Adipose tissue (tissue), 3 donors: ENCODE measurements around the gene ATE1. TPM values are rescaled to one million over a fixed set of nuclear protein-coding genes. Genes with fewer than 3 reads are reported as not detected.

ENCODE experiments used
- H3K27ac ChIP-seq: one replicate; pipeline ENCODE4 v1.5.1; 2013; ENCODE audit warnings: low read depth, low read length
- WGBS, 3 donors: extraction: QIAGEN DNeasy Blood & Tissue Kit; methylation state at CpG; one replicate each; pipeline ENCODE4 v1.1.7; 2013; 5-methylcytosine and 5-hydroxymethylcytosine counted together
- polyA plus RNA-seq, 3 donors: library from polyadenylated mRNA; stranded (reverse); fragments of 200-250 nt; gene quantifications; one replicate each; pipeline ENCODE4 v1.2.3, GENCODE V29; 2013
- donor health status: healthy with polysubstance abuse.
- donor health status: Bipolar disorder and iron deficiency.
- donor health status: healthy.

The ATE1 gene
- polyA plus RNA-seq, 3 donors = 3.0 to 8.6 (median 8.0) TPM

DNA sequence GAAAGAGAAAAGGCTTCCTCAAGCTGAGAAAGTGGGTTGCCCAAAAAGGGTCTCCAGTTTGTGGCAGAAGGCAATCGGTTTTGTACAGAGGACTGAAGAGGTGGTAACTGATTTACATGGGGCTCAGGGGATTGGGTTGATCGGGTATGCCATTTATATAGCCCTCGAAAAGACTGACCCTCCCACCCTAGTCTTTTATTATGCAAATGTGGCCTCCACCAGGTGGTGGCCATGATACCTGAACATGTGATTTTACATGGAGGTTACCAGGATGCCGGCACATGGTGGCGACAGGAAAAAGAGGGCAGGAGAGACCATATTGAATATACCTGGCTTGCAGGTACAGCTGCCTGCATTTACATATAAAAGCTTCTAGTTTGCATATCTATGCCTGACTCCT is 36.7 kb downstream of the ATE1 start:
- H3K27ac ChIP-seq = no peak overlapping the region
- WGBS, 3 donors = 85 to 92% (median 86%) methylated on average over 5 of the region's 5 CpGs

DNA sequence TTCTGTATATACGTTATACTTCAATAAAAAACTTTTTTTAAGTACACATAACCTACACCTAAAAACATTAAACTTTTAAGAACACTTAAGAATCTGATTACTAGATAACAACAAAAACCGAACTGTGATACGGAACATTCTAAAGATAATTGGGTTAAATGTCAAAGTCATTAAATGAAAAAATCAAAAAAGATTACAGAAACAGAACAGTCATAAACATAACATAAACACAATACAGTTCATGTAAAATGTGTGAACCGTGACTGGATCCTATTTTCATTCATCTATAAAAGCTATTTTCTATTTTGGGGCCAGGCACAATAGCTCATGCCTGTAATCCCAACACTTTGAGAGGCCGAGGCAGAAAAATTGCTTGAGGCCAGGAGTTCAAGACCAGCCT is 38.6 kb downstream of the ATE1 start:
- WGBS, 3 donors = 73 to 87% (median 75%) methylated on average over 5 of the region's 5 CpGs
- no peak overlapping the region for H3K27ac ChIP-seq

DNA sequence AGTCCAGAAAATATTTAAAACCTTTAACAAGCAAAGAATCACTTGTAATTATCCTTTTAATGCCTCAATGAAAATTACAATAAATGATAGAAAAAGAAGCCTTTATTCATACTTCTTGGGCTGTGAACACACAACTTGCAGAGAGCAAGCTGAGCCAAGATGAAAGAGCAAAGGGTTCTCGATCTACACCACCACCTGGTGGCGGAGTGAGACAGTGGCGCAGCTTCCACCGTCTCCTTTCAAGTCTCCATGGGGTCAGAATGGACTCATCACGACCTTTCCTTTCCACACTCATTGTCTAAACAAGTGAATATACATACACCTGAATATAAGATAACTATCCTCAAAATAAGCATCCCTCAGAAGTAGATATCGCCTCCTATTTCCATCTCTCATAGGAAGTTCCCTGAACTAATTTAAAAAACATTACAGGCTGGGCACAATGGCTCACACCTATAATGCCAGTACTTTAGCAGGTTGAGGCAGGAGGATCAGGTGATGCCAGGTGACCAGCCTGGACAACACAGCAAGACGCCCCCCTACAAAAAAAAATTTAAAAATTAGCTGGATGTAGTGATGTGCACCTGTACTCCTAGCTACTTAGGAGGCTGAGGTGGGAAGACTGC is 40.7 kb downstream of the ATE1 start:
- no peak overlapping the region for H3K27ac ChIP-seq
- WGBS, 3 donors = 26 to 56% (median 50%) methylated on average over 7 of the region's 7 CpGs

DNA sequence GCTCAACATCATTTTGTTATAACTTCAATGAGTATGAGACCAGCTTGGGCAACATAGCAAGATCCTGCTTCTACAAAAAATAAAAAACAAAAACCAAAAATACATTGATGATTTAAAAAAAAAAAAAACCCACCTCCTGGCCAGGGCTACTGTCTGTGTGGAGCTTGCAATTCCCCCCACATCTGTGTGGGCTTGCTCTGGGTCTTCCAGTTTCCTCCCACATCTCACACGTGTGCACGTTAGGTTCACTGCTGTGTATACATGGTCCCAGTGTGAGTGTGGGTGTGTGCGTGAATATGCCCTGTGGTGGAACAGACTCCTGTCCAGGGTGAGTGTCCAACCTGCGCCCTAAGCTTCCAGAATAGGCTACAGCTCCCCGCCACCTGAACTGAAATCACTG is 41.6 kb downstream of the ATE1 start:
- H3K27ac ChIP-seq = no peak overlapping the region
- WGBS, 3 donors = 81 to 96% (median 82%) methylated on average over 5 of the region's 5 CpGs

DNA sequence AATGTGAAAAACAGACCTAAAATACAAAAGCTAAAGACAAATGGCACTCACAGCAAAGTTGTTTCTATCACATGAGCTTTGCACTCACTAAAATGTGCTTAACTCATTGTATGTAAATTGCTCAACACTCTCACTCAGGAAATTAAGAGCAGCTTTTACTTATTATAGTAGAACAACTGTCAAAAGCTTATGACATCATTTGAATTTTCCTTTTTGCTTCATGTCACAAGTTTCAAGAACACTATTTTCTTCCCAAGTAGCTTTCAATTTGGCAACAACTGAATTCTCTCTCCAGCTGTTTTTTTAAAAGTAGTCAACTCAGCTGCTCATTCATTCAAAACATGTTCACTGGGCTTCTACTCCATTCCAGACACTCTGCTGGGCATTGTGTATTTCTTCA is 46.9 kb downstream of the ATE1 start:
- H3K27ac ChIP-seq = no peak overlapping the region

DNA sequence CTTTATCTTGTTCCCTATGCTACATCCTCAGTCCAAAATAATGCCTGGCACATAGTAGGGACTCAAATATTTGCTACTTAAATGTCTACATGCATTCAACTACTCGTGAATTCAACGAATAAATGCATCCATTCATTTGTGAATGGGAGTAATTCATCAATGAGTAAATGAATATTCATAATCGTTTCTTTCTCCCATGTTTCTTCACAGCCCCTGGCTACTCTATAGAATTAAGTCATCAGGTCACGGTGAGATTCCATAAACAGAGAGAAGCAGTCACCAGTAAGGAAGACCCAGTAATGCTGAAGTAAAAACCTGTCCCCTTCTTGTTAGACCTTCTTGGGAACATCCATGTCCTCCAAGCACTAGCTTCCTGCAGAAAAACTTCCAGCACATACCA is 48.4 kb downstream of the ATE1 start:
- H3K27ac ChIP-seq = no peak overlapping the region
- 92 to 96% (median 93%) methylated on average over 4 of the region's 4 CpGs for WGBS, 3 donors

DNA sequence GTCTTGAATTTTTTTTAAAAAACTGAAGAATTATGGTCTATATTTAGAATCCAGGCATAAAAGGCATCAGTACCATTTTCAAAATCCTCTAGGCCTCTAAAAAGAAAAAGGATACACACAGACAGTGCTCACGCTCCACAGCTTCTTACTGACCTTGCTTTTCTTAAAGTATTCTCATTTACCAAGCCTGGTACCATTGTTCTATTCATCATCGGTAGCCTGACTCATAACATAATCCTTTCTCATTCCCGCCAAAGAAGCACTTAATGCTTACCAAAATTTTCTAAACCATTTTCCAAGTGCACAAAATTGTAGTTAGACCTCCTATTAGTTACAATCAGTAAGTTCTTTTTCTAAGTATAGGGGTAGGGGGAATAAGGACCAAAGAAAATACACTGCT is 54.6 kb downstream of the ATE1 start:
- H3K27ac ChIP-seq = no peak overlapping the region
- 94 to 98% (median 95%) methylated on average over 3 of the region's 3 CpGs for WGBS, 3 donors

DNA sequence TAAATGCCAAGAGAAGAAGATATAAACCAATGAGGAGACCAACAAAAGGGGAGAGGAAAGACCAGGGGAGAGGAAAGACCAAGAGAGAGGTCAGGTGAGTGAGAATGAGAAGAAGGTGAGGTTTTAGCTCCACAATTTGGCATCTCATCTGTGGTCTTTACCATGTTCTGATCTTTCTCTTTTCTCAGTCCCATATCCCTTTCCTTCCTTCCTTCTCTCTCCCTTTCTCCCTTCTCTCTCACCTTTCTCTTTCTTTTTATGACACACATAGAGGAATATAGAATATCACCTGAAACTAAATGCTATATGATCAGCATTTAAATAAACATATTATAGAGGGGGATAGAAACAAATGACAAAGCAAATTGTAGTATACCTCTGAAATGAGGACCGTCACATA is 57.4 kb downstream of the ATE1 start:
- WGBS, 3 donors = 95 to 98% (median 97%) methylated on average over 1 of the region's 1 CpG
- H3K27ac ChIP-seq = no peak overlapping the region

DNA sequence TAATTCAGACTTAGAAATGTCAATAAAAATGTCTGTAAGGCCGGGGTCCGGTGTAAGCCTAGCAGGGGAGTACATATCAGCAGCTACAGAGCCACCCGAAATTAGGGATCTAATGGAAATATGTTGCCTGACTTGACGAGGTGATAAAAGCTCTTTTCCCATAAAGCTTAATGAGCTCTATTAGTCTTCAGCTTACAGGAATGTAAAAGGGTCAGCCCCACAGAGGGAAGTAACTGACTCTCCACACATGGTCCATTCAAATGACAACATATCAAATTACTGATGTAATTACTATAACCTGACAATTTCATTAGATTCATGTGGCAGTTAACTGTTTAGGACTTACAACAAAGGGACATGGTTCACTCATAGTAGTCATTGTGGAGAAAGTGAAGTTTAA is 62.3 kb downstream of the ATE1 start:
- 86 to 94% (median 92%) methylated on average over 4 of the region's 4 CpGs for WGBS, 3 donors
- no peak overlapping the region for H3K27ac ChIP-seq

DNA sequence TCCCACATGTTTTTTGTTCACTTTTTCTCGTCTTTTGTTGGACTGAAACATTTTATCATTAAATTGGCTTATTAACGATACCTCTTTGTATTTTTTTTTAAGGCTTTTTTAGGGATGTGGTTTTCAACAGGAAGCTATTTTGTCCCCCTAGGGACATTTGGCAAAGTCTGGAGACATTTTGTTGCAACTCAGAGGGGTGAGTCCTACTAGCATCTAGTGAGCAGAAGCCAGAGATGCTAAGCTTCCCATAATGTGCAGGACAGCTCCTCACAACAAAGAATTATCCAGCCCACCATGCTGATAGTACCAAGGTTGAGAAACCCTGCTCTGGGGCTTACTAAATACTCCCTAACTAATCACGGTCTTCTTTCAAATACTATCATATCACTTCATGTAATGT is 63.2 kb downstream of the ATE1 start:
- WGBS, 3 donors = 69 to 91% (median 72%) methylated on average over 3 of the region's 3 CpGs
- H3K27ac ChIP-seq = no peak overlapping the region

DNA sequence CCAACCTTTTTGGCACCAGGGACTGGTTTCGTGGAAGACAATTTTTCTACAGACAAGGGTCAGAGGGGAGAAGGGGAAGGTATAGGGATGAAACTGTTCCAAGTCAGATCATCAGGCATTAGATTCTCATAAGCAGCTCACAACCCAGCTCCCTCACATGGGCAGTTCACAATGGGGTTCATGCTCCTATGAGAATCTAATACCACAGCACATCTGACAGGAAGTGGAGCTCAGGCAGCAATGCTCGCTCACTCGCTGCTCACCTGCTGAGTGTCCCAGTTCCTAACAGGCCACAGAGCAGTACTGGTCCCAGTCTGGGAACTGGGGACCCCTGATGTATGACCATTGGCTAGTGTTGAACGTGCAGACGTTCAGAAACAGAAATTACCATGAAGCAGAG is 63.7 kb downstream of the ATE1 start:
- whole genome bisulfite sequencing, 3 donors = 88 to 95% (median 91%) methylated on average over 5 of the region's 5 CpGs
- H3K27ac ChIP-seq = no peak overlapping the region

DNA sequence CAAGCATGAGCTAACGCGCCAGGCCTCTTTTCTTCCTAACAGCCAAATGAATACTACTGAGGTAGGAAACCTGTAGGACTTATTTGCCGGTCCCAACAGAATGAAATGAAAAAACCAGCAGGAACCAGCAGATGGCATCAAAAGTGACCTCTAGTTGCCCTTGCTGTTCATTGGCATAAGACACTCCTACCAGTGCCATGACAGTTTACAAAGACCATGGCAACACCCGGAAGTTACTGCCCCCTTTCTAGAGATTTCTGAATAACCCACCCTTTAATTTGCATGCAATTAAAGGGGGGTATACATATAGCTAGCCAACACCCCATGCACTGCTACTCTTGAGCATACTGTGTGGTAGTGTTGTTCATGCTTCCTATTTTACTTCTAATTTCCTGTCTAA is 65.2 kb downstream of the ATE1 start:
- 97 to 100% (median 99%) methylated on average over 4 of the region's 4 CpGs for WGBS, 3 donors

DNA sequence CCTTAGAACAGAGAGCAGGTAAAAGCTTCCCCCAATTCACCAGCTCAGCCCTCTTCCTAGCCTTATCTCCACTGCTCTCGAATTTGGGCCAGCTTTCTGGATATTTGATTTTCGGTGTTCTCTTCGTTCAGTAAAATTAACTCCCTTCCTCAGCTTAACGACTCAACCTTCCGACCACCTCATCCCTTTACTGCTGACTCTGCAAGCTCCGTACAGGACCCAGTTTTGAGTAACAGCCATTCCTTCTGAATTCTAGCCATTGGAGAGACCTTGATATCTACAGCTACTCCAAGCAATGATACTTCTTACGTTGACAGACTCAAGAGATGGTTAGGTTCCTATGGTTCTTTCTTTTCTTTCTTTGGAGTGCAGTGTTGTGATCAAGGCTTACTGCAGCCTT is 65.8 kb downstream of the ATE1 start:
- 96 to 98% (median 97%) methylated on average over 7 of the region's 7 CpGs for WGBS, 3 donors

More for the DNA sequence above, 65.2 kb downstream of the ATE1 start:
- no peak overlapping the region for H3K27ac ChIP-seq

DNA sequence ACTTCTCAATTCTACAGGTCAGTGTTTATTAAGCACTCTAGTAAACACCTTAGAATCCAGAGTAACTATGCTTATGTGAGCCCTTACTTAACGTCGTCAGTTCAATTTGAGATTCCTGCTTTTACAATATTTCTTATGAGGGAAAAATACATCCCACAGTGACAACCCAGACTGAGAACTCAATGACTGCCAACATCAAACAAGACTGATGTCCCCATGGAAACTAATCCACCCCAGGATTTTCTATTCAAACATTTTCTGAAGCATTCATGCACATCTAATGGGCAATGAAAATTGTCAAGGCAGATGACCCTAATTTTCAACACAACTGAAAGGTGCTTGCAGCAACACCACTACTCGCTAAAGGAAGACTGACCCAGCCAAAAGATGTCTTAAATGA is 67.0 kb downstream of the ATE1 start:
- 76 to 89% (median 81%) methylated on average over 3 of the region's 3 CpGs for WGBS, 3 donors

More for the DNA sequence above, 65.8 kb downstream of the ATE1 start:
- H3K27ac ChIP-seq = no peak overlapping the region

DNA sequence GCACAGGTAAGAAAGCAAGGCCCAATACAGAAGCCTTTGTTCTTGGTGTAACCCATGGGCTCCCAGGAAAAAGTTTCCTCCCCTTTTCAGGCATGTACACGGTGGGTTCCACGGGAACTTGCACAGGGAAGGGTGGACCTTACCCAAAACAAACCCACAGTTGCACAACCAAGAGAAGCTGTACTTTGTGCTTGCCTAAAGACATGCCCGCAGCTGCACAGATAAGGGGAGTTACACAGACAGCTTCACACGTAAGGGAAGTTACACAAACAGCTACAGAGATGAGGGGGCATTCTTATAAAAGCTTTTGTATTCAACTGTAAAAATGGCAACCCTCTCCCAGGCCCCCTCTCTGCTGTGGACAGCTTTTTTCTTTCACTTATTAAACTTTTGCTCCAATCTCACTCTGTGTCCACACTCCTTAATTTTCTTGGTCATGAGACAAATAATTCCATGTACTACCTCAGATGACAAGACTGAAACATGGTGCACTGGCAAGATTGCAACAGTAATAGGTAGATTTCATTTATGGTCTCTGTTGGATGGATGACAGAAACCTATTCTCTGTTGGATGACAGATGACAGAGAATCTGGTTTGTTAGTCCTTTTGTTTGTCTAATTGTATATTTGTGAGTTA is 72.9 kb downstream of the ATE1 start:
- WGBS, 3 donors = 48 to 71% (median 60%) methylated on average over 4 of the region's 4 CpGs
- H3K27ac ChIP-seq = no peak overlapping the region

More for the DNA sequence above, 67.0 kb downstream of the ATE1 start:
- no peak overlapping the region for H3K27ac ChIP-seq

DNA sequence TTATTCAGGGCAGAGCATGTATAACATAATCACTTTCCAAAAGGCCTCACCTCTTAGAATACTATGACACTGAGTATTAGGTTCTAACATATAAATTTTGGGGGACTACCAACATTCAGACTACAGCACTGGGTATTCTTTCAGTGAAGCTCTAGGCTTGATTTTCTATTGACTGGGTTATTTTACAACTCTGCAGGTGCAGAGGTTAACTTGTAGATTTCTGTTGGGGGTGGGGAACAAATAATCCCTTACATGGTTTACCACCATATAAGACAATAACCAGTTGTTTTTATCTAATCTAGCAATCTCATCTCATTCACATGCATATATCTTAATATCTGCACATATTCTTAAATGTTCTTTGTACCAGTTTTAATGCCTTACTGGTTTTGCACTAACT is 73.9 kb downstream of the ATE1 start:
- no peak overlapping the region for H3K27ac ChIP-seq

DNA sequence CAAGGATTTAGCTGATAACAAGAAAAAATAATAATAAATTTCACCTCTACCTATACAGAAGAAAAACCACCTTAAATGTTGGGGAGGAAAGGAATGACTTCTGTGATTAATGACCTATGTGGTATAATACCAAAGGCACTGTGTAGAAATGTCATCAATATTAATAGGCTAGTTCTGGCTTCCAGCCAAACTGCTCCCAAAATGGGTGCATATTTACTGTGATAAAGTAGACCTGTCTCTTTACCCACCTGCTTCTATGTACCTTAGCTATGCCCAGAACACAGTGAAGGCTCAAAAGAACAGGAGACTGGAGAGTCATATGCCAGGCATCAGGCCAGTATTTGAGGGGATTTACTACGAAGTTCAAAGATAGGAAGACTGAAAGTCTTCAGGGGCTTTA is 76.0 kb downstream of the ATE1 start:
- WGBS, 3 donors = 41 to 89% (median 79%) methylated on average over 1 of the region's 1 CpG
- no peak overlapping the region for H3K27ac ChIP-seq

DNA sequence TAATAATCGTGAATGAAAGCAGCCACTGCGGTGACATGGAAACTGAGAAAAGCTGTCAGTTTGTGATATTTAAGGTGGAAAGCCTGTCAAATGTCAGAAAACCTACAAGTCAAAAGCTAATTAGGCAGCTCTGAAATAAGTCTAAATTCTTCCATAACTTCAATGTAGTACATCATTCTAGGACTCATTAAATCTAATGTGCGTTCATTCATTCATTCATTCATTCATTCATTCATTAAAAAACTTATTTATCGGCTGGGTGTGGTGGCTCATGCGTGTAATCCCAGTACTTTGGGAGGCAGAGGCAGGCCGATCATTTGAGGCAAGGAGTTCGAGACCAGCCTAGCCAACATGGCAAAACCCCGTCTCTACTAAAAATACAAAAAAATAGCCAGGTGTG is 79.7 kb downstream of the ATE1 start:
- 84 to 94% (median 90%) methylated on average over 8 of the region's 8 CpGs for WGBS, 3 donors
- no peak overlapping the region for H3K27ac ChIP-seq

DNA sequence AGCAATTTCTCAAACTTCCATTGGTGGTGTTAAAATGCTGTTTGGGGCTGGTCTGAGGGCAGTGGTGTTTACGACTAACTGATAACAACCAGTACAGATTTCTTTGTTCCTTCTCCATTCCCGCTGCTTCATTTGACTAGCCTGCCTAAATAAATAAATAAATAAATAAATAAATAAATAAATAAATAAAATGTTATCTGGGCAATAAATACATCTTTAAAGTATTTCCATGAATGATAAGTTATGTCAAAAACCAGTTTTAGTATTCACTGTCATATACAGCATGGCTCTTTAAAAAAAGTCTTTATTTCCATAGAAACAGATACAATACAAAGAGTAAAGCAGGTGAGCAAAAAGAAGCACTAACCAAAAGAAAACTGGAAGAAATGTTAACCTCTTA is 81.3 kb downstream of the ATE1 start:
- WGBS, 3 donors = 90 to 99% (median 96%) methylated on average over 2 of the region's 2 CpGs
- H3K27ac ChIP-seq = no peak overlapping the region

DNA sequence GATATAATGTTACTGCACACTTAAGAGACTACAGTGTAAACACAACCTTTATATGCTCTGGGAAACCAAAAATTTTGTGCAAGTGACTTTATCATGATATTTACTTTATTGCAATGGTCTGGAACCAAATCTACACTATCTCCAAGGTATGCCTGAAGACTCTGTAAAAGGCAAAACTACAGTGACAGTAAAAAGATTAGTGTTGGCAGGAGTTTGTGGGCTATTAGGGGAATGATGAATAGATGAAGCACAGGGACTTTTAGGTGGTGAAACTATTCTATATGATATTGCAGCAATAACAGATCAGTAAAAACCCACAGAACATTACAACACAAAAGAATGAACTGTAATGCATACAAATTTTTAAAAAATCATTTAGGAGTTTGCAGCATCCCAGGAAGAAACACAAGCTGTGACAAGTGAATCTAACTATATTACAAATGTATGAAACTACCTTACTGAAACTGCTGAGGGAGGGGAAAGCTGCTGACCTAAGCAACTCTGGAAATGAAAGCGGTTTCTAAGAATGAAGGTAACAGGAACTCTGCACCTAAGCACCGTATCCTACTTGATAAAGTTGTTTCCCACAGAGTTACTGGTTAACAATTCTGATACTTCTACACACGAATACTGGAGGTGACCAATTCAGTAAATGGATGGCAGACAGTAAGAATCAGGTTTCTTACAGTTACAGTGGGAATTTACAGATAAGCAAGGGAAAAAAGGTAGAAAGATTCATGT is 82.6 kb downstream of the ATE1 start:
- WGBS, 3 donors = 84 to 94% (median 92%) methylated on average over 3 of the region's 3 CpGs
- no peak overlapping the region for H3K27ac ChIP-seq
